GM10248 (cell line): ENCODE results near the gene LDB2.

Experiments
- CTCF ChIA-PET: fragments of 300-600 bp; sonication (Branson Sonifier 250); formaldehyde crosslinking; extraction: SDS; loops from one replicate; lab custom pipeline; 2021; ENCODE audit warnings: antibody characterized with exemption; lab: Yijun Ruan, JAX
- POLR2A ChIA-PET: fragments of 350-650 bp; sonication (Branson Sonifier 250); formaldehyde crosslinking; extraction: SDS; loops from one replicate; lab custom pipeline; 2020; ENCODE audit warnings: antibody characterized with exemption; lab: Yijun Ruan, JAX
- DNase-seq: peaks from one replicate; pipeline ENCODE4 v3.0.0; 2012; ENCODE audit errors: extremely low spot score
- CTCF ChIP-seq: IDR thresholded peaks from 2 replicates; pipeline ENCODE4 v1.5.1; 2012; ENCODE audit warnings: mild to moderate bottlenecking, low read depth; ENCODE audit errors: extremely low read depth, missing control alignments, control extremely low read depth

The LDB2 gene

GRCh38 chr4:16817286-16817685 is 81.2 kb downstream of the LDB2 start:
- DNase-seq = no peak
- no peak for TF ChIP-seq CTCF
- POLR2A ChIA-PET = no interaction called here
- CTCF ChIA-PET = no interaction called here

DNA sequence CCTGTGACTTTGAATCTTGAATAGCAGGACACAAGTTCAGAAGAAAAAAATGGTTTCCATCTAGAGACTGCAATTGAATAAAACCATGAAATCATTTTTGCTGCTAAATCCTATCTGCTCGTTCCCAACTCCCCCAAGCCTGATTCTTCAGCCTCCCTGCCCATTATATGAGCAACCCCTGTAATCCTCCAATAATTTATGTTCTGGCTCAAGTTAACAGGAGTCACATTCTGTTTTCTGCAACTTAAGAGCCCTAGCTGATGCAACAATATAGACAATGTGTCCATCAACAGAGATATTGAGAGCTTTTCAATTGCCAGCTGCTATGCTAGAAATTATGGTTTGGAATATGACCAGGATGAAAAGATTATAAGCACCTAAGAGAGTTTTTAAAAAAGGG is 84.1 kb downstream of the LDB2 start:
- CTCF ChIA-PET = no interaction called here
- no peak for TF ChIP-seq CTCF
- no peak for DNase-seq
- POLR2A ChIA-PET = no interaction called here

GRCh38 chr4:16812041-16812440 is 86.4 kb downstream of the LDB2 start:
- TF ChIP-seq CTCF = no peak
- ChIA-PET POLR2A (no interaction called here), CTCF (no interaction called here)

DNA sequence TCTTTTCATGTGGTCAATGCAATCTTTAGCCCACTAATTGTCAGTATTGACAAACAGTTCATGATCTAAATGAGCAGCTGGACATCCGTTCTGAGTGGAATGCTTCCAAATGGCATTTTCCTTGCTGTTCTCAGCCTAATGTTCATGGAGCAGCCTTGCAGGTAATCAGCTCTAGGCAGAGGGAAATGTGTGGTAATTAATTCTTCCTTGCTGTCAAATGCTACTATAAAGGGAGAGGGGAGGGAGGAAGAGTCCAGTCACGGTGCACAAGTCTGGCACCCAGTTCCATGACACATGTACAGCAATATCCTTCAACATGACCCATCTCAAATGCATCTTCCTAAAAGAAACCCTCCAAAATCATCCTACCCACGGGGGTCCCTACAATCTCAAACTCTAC is 88.5 kb downstream of the LDB2 start:
- DNase-seq = no peak
- ChIA-PET CTCF (no interaction called here), POLR2A (no interaction called here)
- TF ChIP-seq CTCF = no peak

More at GRCh38 chr4:16812041-16812440, 86.4 kb downstream of the LDB2 start:
- no peak for DNase-seq

DNA sequence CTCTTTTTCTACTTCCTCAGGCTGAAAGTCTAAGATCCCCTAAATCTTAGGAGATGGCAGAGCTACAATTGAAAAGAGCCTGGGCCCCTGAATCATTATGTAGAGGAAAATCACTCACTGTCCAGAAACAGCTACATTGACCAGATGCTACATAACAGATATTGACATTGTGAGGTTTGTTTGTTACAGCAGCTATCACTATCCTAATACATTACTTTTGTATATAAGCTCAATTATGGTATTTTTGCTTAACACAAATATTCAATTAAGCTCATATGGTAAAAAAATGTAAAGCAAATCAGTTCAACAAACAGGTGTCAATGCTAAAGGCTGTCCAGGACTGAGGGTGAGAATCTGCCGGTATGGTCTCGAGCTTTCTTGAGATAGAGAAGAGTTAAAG is 89.4 kb downstream of the LDB2 start:
- no peak for DNase-seq
- POLR2A ChIA-PET = no interaction called here
- CTCF ChIA-PET = interaction anchor here (1.1 to 1.5 kb wide), 4 partner anchors 11 to 515 kb away, joined by 3 to 7 read pairs (median 4); no protein-coding TSS in a partner anchor
- no peak for TF ChIP-seq CTCF

DNA sequence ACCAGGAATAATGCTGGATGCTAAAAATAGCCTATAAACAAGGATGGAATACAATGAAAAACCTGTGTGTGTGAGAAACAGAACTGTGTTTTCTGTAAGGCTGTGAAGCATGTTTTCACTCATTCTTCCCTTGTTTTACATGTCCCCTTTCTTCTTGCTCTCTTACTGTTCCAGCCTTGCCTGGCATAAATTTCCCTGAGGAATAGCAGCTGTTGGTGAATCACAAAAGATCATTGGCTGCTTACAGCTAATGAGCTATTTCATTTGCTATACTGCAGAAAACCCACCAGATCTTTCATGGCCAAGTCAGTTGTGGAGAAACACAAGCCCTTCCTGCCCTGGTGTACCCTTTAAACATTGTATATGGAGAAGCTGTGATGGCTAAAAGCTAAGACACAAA is 91.1 kb downstream of the LDB2 start:
- CTCF ChIA-PET = interaction anchor here (0.9 to 1.7 kb wide), 2 partner anchors 12 to 16 kb away, joined by 3 to 5 read pairs; no protein-coding TSS in a partner anchor
- POLR2A ChIA-PET = no interaction called here
- no peak for DNase-seq
- TF ChIP-seq CTCF = no peak
